Lower lobe of right lung (tissue), 2 donors: Measurements from ENCODE around the gene SLC3A2. TPM values are rescaled to one million over a fixed set of nuclear protein-coding genes. Genes with fewer than 3 reads are reported as not detected.

Experiments
- ATAC-seq, 2 donors: fragments of 200-7000 bp; cut with Tn5 transposase; one replicate each; pipeline ENCODE4 v1.9.1; 2020 to 2022; ENCODE audit warnings: mild to moderate bottlenecking in 2 of 2, moderate library complexity in 2 of 2
- DNase-seq: peaks from one replicate; pipeline ENCODE4 v3.0.0-alpha.2; 2020
- H3K27ac ChIP-seq: fragments of 200-600 bp; one replicate; pipeline ENCODE4 v1.8.0; 2022
- H3K27me3 ChIP-seq: fragments of 200-600 bp; one replicate; pipeline ENCODE4 v1.8.0; 2022; ENCODE audit warnings: low read depth
- H3K36me3 ChIP-seq: fragments of 200-600 bp; one replicate; pipeline ENCODE4 v1.8.0; 2022; ENCODE audit warnings: mild to moderate bottlenecking
- H3K4me1 ChIP-seq: fragments of 200-600 bp; one replicate; pipeline ENCODE4 v1.8.0; 2022
- H3K4me3 ChIP-seq: fragments of 200-600 bp; one replicate; pipeline ENCODE4 v1.8.0; 2022; ENCODE audit warnings: mild to moderate bottlenecking
- H3K9me3 ChIP-seq: fragments of 200-600 bp; one replicate; pipeline ENCODE4 v1.8.0; 2022
- intact Hi-C: fragments of 100-400 bp; cut with DNase I; formaldehyde crosslinking; loops from one replicate; pipeline ENCODE4 v1.11.0; 2022
- total RNA-seq: library from RNA; stranded (reverse); fragmentation: NEBNext Ultra II Directional; extraction: Animal tissue kit (Norgen Biotek cat#: 25700); gene quantifications from one replicate; pipeline ENCODE4 v1.2.1, GENCODE V29; 2021
- TF ChIP-seq, protein P1 (sequence below): fragments of 200-600 bp; IDR thresholded peaks from one replicate; pipeline ENCODE4 v1.8.0; 2022; ENCODE audit warnings: antibody characterized with exemption, mild to moderate bottlenecking
- donor health status: DM: no; HTN: yes; CAD: no; lungs with severe emphysema.

The SLC3A2 gene
- total RNA-seq, 1 donor from 2014 or later: 214 TPM

GRCh38 chr11:62930157-62930556, 49.5 kb downstream of the SLC3A2 start:
- Histone ChIP-seq H3K27me3 (peaks cover 36% of the 10 kb centered on the region), H3K4me1 (peaks cover 18% of the 10 kb centered on the region), H3K4me3 (no peak overlapping the region), H3K36me3 (no peaks in the 10 kb centered on the region), H3K27ac (no peak overlapping the region), H3K9me3 (no peaks in the 10 kb centered on the region)
- intact Hi-C loops: no loop called here
- ATAC-seq (no peak), DNase-seq (no peak)
- TF ChIP-seq, protein P1, sequence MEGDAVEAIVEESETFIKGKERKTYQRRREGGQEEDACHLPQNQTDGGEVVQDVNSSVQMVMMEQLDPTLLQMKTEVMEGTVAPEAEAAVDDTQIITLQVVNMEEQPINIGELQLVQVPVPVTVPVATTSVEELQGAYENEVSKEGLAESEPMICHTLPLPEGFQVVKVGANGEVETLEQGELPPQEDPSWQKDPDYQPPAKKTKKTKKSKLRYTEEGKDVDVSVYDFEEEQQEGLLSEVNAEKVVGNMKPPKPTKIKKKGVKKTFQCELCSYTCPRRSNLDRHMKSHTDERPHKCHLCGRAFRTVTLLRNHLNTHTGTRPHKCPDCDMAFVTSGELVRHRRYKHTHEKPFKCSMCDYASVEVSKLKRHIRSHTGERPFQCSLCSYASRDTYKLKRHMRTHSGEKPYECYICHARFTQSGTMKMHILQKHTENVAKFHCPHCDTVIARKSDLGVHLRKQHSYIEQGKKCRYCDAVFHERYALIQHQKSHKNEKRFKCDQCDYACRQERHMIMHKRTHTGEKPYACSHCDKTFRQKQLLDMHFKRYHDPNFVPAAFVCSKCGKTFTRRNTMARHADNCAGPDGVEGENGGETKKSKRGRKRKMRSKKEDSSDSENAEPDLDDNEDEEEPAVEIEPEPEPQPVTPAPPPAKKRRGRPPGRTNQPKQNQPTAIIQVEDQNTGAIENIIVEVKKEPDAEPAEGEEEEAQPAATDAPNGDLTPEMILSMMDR: no peak

- TF ChIP-seq, protein P1: no peak
- Histone ChIP-seq H3K4me3 (no peak overlapping the region), H3K9me3 (no peaks in the 10 kb centered on the region), H3K36me3 (no peaks in the 10 kb centered on the region), H3K27ac (no peak overlapping the region), H3K27me3 (peaks cover 30% of the 10 kb centered on the region), H3K4me1 (peaks cover 15% of the 10 kb centered on the region)
- ATAC-seq: no peak
- no peak for DNase-seq
- intact Hi-C loops: no loop called here
These were observed 50.0 kb downstream of the SLC3A2 start for GRCh38 chr11:62930666-62931065.

GRCh38 chr11:62931499-62932278, 51.0 kb downstream of the SLC3A2 start:
- ATAC-seq (no peak), DNase-seq (no peak)
- Histone ChIP-seq H3K4me3 (no peak overlapping the region), H3K9me3 (no peaks in the 10 kb centered on the region), H3K4me1 (peaks cover 5% of the 10 kb centered on the region), H3K27me3 (peaks cover 20% of the 10 kb centered on the region), H3K36me3 (no peaks in the 10 kb centered on the region), H3K27ac (no peak overlapping the region)
- intact Hi-C loops: no loop called here
- TF ChIP-seq, protein P1: no peak

DNA sequence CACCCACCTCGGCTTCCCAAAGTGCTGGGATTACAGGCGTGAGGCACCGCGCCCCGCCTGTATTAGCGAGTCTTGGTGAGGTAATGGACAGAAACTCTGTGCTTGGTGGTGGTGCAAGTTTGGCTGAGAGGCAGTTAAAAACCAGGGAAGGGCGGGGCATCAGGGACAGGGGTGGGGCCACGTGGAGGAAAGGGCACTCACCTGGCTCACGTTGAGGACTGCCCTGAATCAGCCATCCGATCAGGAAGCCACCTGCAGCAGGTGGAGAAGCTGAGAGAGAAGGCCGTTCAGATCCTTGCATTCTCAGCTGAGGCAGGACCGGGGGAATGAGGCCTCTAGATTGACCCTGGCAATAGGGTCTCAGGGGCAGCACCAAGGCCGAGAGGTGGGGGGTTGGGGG, 52.6 kb downstream of the SLC3A2 start:
- no peak for DNase-seq
- intact Hi-C loops: no loop called here

GRCh38 chr11:62933750-62934495, 53.2 kb downstream of the SLC3A2 start:
- intact Hi-C loops: no loop called here

More for the DNA sequence above, 52.6 kb downstream of the SLC3A2 start:
- Histone ChIP-seq H3K36me3 (no peaks in the 10 kb centered on the region), H3K4me1 (no peaks in the 10 kb centered on the region), H3K9me3 (no peaks in the 10 kb centered on the region), H3K4me3 (no peak overlapping the region), H3K27ac (no peak overlapping the region), H3K27me3 (peaks cover 7% of the 10 kb centered on the region)
- TF ChIP-seq, protein P1: no peak
- ATAC-seq: no peak

More at GRCh38 chr11:62933750-62934495, 53.2 kb downstream of the SLC3A2 start:
- no peak for ATAC-seq
- no peaks in the 10 kb centered on the region for H3K36me3 ChIP-seq
- DNase-seq: no peak
- H3K27ac ChIP-seq: no peak overlapping the region
- peaks cover 3% of the 10 kb centered on the region for H3K27me3 ChIP-seq
- TF ChIP-seq, protein P1: no peak
- H3K9me3 ChIP-seq: no peaks in the 10 kb centered on the region
- no peaks in the 10 kb centered on the region for H3K4me1 ChIP-seq
- no peak overlapping the region for H3K4me3 ChIP-seq
